H1 (cell line): Measurements from ENCODE around the gene TRABD2B. TPM values are rescaled to one million over a fixed set of nuclear protein-coding genes. Genes with fewer than 3 reads are reported as not detected.

ENCODE experiments used
- CTCF ChIA-PET: fragments of 300-600 bp; sonication (Branson Sonifier 250); formaldehyde crosslinking; loops from one replicate; lab custom pipeline; 2021; ENCODE audit not compliant: partially characterized antibody; lab: Charles Lee
- POLR2A ChIA-PET: fragments of 300-600 bp; sonication (Branson Sonifier 250); formaldehyde crosslinking; loops from one replicate; lab custom pipeline; 2021; ENCODE audit warnings: inconsistent platforms; ENCODE audit not compliant: partially characterized antibody; lab: Charles Lee
- DNase-seq, 2 experiments: peaks; one replicate each; pipeline versions ENCODE4 v3.0.0 to v3.0.0-alpha.2; 2010 to 2022; ENCODE audit warnings: low spot score in 2 of 2, low read depth in 1 of 2, mixed read lengths in 1 of 2
- FAIRE-seq: peaks from 2 replicates; lab custom pipeline; 2011; peaks lifted over from hg19 to GRCh38; lab: Jason Lieb, UNC
- H2AFZ ChIP-seq: 2 replicates; pipeline ENCODE4 v1.8.1; 2012; ENCODE audit warnings: low read length, inconsistent platforms
- H2AK5ac ChIP-seq: 2 replicates; pipeline ENCODE4 v1.6.1; 2013; ENCODE audit warnings: low read depth, low read length
- H2BK120ac ChIP-seq: replicated peaks from 2 replicates; pipeline ENCODE3; 2013; ENCODE audit warnings: low read depth, low read length, inconsistent platforms
- H2BK12ac ChIP-seq: 2 replicates; pipeline ENCODE4 v1.6.1; 2013; ENCODE audit warnings: low read depth, low read length
- H2BK15ac ChIP-seq: 2 replicates; pipeline ENCODE4 v1.6.1; 2013; ENCODE audit warnings: low read length
- H2BK20ac ChIP-seq: 2 replicates; pipeline ENCODE4 v1.6.1; 2013; ENCODE audit warnings: low read length
- H2BK5ac ChIP-seq: 2 replicates; pipeline ENCODE4 v1.6.1; 2013; ENCODE audit warnings: low read depth, low read length
- H3K14ac ChIP-seq: 2 replicates; pipeline ENCODE4 v1.6.1; 2013; ENCODE audit warnings: inconsistent platforms; ENCODE audit not compliant: insufficient read length
- H3K18ac ChIP-seq: 2 replicates; pipeline ENCODE4 v1.6.1; 2013; ENCODE audit warnings: low read length; ENCODE audit errors: extremely low read depth
- H3K23ac ChIP-seq: 2 replicates; pipeline ENCODE4 v1.6.1; 2013; ENCODE audit warnings: inconsistent platforms; ENCODE audit not compliant: insufficient read length
- H3K23me2 ChIP-seq: 2 replicates; pipeline ENCODE4 v1.6.1; 2013; ENCODE audit warnings: low read depth, low read length
- H3K27ac ChIP-seq: 2 replicates; pipeline ENCODE4 v1.6.1; 2011; ENCODE audit warnings: low read depth, low read length, inconsistent platforms
- H3K27me3 ChIP-seq, 4 experiments: replicated peaks in 1 of 4; 1 replicate in 1 of 4; 2 replicates in 3 of 4; pipeline versions ENCODE4 v1.6.1 to v1.8.1; 2011 to 2013; ENCODE audit warnings: low read length in 3 of 4, mild to moderate bottlenecking in 3 of 4, inconsistent platforms in 2 of 4, mixed read lengths in 2 of 4, moderate library complexity in 1 of 4; ENCODE audit not compliant: control insufficient read depth in 3 of 4, insufficient read depth in 3 of 4; ENCODE audit errors: extremely low read depth in 1 of 4
- H3K36me3 ChIP-seq, 4 experiments: 2 replicates each; pipeline versions ENCODE4 v1.6.1 to v1.8.1; 2011 to 2013; ENCODE audit warnings: mild to moderate bottlenecking in 4 of 4, low read length in 3 of 4, moderate library complexity in 2 of 4, control low read depth in 1 of 4, inconsistent platforms in 1 of 4; ENCODE audit not compliant: insufficient read depth in 4 of 4, control insufficient read depth in 2 of 4
- H3K4ac ChIP-seq: replicated peaks from 2 replicates; pipeline ENCODE3; 2013; ENCODE audit warnings: low read length, low read depth, mixed read lengths, inconsistent platforms; ENCODE audit not compliant: insufficient read length
- H3K4me1 ChIP-seq, 4 experiments: replicated peaks in 1 of 4; 1 replicate in 1 of 4; 2 replicates in 3 of 4; pipeline versions ENCODE4 v1.6.1 to v1.8.1; 2011 to 2013; ENCODE audit warnings: low read length in 3 of 4, inconsistent platforms in 2 of 4, mixed read lengths in 1 of 4; ENCODE audit not compliant: insufficient read depth in 4 of 4, control insufficient read depth in 3 of 4
- H3K4me2 ChIP-seq, 2 experiments: 2 replicates each; pipeline versions ENCODE4 v1.6.1 to v1.8.1; 2011 to 2013; ENCODE audit warnings: low read depth in 2 of 2, low read length in 2 of 2, control low read depth in 1 of 2, inconsistent platforms in 1 of 2, mild to moderate bottlenecking in 1 of 2; ENCODE audit not compliant: insufficient read depth in 1 of 2
- H3K4me3 ChIP-seq, 4 experiments: fragments of 200-600, 300-600 bp in 1 of 4; sonication (generic), shearing (Covaris generic), sonication (Bioruptor Twin) in 1 of 4; 2 replicates each; pipeline versions ENCODE4 v1.5.1 to v1.8.1; 2011 to 2016; ENCODE audit warnings: low read length in 4 of 4, low read depth in 3 of 4, control low read depth in 2 of 4, inconsistent platforms in 2 of 4, mild to moderate bottlenecking in 2 of 4, mixed read lengths in 1 of 4, moderate library complexity in 1 of 4; ENCODE audit not compliant: insufficient read depth in 2 of 4; ENCODE audit errors: extremely low read depth in 1 of 4
- H3K56ac ChIP-seq: replicated peaks from 2 replicates; pipeline ENCODE3; 2013; ENCODE audit warnings: low read depth, mild to moderate bottlenecking, mixed read lengths, low read length, inconsistent platforms; ENCODE audit not compliant: insufficient read length
- H3K79me1 ChIP-seq: 2 replicates; pipeline ENCODE4 v1.6.1; 2013; ENCODE audit warnings: low read depth, low read length, control low read depth
- H3K79me2 ChIP-seq, 2 experiments: 2 replicates each; pipeline versions ENCODE4 v1.6.1 to v1.8.1; 2012 to 2013; ENCODE audit warnings: low read length in 2 of 2, mild to moderate bottlenecking in 2 of 2, inconsistent platforms in 1 of 2; ENCODE audit not compliant: insufficient read depth in 2 of 2, control insufficient read depth in 1 of 2
- H3K9ac ChIP-seq, 4 experiments: replicated peaks in 1 of 4; 1 replicate in 1 of 4; 2 replicates in 3 of 4; pipeline versions ENCODE4 v1.6.1 to v1.8.1; 2011 to 2013; ENCODE audit warnings: low read depth in 3 of 4, low read length in 3 of 4, control low read depth in 2 of 4, mild to moderate bottlenecking in 2 of 4, moderate library complexity in 2 of 4, inconsistent platforms in 1 of 4; ENCODE audit errors: extremely low read depth in 1 of 4
- H3K9me3 ChIP-seq, 2 experiments: 2 replicates each; pipeline versions ENCODE4 v1.6.1 to v1.8.1; 2012 to 2013; ENCODE audit warnings: mild to moderate bottlenecking in 2 of 2, moderate library complexity in 2 of 2, control low read depth in 1 of 2, inconsistent platforms in 1 of 2, low read depth in 1 of 2, low read length in 1 of 2, mixed read lengths in 1 of 2; ENCODE audit not compliant: insufficient read depth in 2 of 2
- H4K20me1 ChIP-seq, 2 experiments: replicated peaks in 1 of 2; 2 replicates each; pipeline versions ENCODE3 to v1.8.1; 2011 to 2013; ENCODE audit warnings: inconsistent platforms in 2 of 2, low read length in 2 of 2, mild to moderate bottlenecking in 1 of 2; ENCODE audit not compliant: insufficient read depth in 2 of 2, control insufficient read depth in 1 of 2
- H4K5ac ChIP-seq: 2 replicates; pipeline ENCODE4 v1.6.1; 2013; ENCODE audit warnings: low read length, low read depth, mixed read lengths, inconsistent platforms; ENCODE audit not compliant: insufficient read length
- H4K8ac ChIP-seq: 2 replicates; pipeline ENCODE4 v1.8.0; 2013; ENCODE audit warnings: mild to moderate bottlenecking, moderate library complexity, low read length, inconsistent platforms; ENCODE audit not compliant: insufficient read depth; ENCODE audit errors: extremely low read depth
- H4K91ac ChIP-seq: replicated peaks from 2 replicates; pipeline ENCODE3; 2013; ENCODE audit warnings: low read length, mixed read lengths, inconsistent platforms; ENCODE audit not compliant: insufficient read length
- CBX5 ChIP-seq: fragments of 300-800, 300-1000 bp; sonication (generic); IDR thresholded peaks from 2 replicates; pipeline ENCODE4 v1.7.1; 2016; ENCODE audit warnings: antibody characterized with exemption, low read length, low read depth
- CREB1 ChIP-seq: IDR thresholded peaks from 2 replicates; pipeline ENCODE4 v1.6.1; 2012; ENCODE audit warnings: inconsistent platforms
- CTBP2 ChIP-seq: IDR thresholded peaks from 2 replicates; pipeline ENCODE4 v1.7.0; 2011; ENCODE audit warnings: borderline replicate concordance, mild to moderate bottlenecking, moderate library complexity, mixed read lengths, low read length; ENCODE audit not compliant: insufficient read depth, insufficient read length
- NANOG ChIP-seq: IDR thresholded peaks from 2 replicates; pipeline ENCODE4 v1.6.1; 2011; ENCODE audit warnings: low read length, low read depth, mild to moderate bottlenecking, inconsistent platforms; ENCODE audit not compliant: insufficient read depth, poor library complexity, severe bottlenecking
- RAD21 ChIP-seq, 2 experiments: IDR thresholded peaks in 1 of 2; conservative IDR thresholded peaks in 1 of 2; 2 replicates each; pipeline ENCODE4 v1.6.1; 2011; ENCODE audit warnings: low read depth in 2 of 2, low read length in 2 of 2, improper control_type of control experiment in 1 of 2, inconsistent platforms in 1 of 2, mild to moderate bottlenecking in 1 of 2, moderate library complexity in 1 of 2
- SP1 ChIP-seq: IDR thresholded peaks from 2 replicates; pipeline ENCODE4 v1.6.1; 2011; ENCODE audit warnings: low read depth, low read length
- SP4 ChIP-seq: IDR thresholded peaks from 2 replicates; pipeline ENCODE4 v1.6.1; 2012; ENCODE audit warnings: low read length, inconsistent platforms
- ZNF274 ChIP-seq: IDR thresholded peaks from 2 replicates; pipeline ENCODE4 v1.7.0; 2012; ENCODE audit warnings: low read length, borderline replicate concordance; ENCODE audit errors: extremely low read depth
- WGBS, 2 experiments: shearing (Covaris generic) in 1 of 2; methylation state at CpG; one replicate each; pipeline versions ENCODE4 v1.1.6 to v1.1.7; 2013 to 2015; ENCODE audit warnings: low lambda C conversion rate in 2 of 2, mixed read lengths in 2 of 2, inconsistent platforms in 1 of 2, low coverage in 1 of 2, missing lambda C conversion rate in 1 of 2; ENCODE audit not compliant: insufficient replicate concordance in 2 of 2, insufficient coverage in 1 of 2, insufficient read length in 1 of 2; ENCODE audit errors: extremely low coverage in 1 of 2, missing lambda C conversion rate in 1 of 2; 5-methylcytosine and 5-hydroxymethylcytosine counted together
- polyA plus RNA-seq, 7 experiments: library from polyadenylated mRNA; depleted of rRNA in 3 of 7; stranded (reverse) in 5 of 7; unstranded in 2 of 7; fragments of >200 nt in 5 of 7; fragments of 200-250 nt in 2 of 7; gene quantifications; 1 replicate in 5 of 7; 2 replicates in 1 of 7; 4 replicates in 1 of 7; pipeline versions ENCODE4 v1.2.1 to v1.2.3, GENCODE V29; 2011 to 2013; ENCODE audit warnings: missing spikeins in 2 of 7, mixed read lengths in 2 of 7
- total RNA-seq: library from RNA; stranded (reverse); fragmentation: NEBNext Ultra II Directional; extraction: Animal tissue kit (Norgen Biotek cat#: 25700); gene quantifications from 2 replicates; pipeline ENCODE4 v1.2.1, GENCODE V29; 2021

Gene TRABD2B
- total and polyA plus RNA-seq, 2 of the 8 experiments (the other 6 are each of a cell fraction or from before 2014, with no cell fraction given): 0.95 to 3.4 TPM

DNA sequence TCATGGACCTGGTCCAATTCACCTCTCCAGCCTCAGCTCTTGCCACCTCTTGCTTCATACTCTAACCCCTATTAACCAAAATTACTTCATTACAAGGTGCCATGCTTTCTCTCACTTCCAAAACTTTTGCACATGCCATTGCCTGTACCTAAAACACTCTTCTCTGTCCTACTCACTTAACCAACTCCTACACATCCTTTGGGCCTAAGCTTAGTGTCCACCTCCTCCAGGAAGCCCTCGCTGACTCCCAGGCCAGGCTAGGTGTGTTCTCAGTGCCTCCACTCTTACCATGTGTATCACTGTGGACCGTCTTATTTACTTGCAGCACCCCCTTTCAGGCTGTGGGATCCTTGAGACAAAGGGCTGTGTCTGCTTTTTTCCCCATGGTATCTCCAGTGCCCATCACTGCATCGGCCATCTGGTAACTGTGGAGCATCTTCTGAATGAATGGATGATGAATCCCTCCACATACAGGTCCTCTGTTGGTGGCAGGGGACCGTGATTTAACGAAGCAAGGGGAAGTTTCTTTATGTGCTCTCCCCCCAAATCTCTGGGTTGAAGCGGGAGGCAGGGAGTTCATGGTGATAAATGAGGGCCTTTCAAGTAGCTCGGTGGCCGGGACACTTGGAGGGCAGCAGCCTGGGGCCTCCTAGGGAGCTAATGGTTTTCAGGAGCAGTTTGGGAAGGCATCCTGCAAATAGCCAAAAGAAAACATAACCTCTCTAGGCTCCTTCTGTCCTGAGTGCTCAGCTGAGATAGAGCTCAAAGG is 111.9 kb downstream of the TRABD2B start:
- Histone ChIP-seq H3K4me2 (no peak overlapping the region), H3K9me3 (no peaks in the 10 kb centered on the region), H4K20me1 (peaks cover 0 to 2% of the 10 kb centered on the region in 2 experiments), H2BK15ac (no peak overlapping the region), H3K23me2 (no peaks in the 10 kb centered on the region; the same call in 1 of the 2 replicates)
- ChIA-PET CTCF (interaction anchor here (0.6 to 1.5 kb wide), 6 partner anchors 8 to 176 kb away, joined by 3 to 5 read pairs (median 4); no protein-coding TSS in a partner anchor), POLR2A (no interaction called here)
- 93% methylated on average over 8 of the region's 8 CpGs; no CpG with 5 or more reads in 1 of the 2 experiments for WGBS, 2 experiments
- TF ChIP-seq SP4 (no peak), CTBP2 (no peak), CBX5 (no peak), SP1 (no peak), CREB1 (no peak), NANOG (no peak), ZNF274 (no peak), RAD21 (IDR thresholded peaks at IDR 0.05 in 1 of 2, conservative IDR thresholded peaks at IDR 0.05 in 1 of 2; ENCODE audit: low read depth in 2 of 2, low read length in 2 of 2) (no peak)
- TF ChIP-seq, all 59 proteins: peak for 0
- H3K36me3 ChIP-seq: no peaks in the 10 kb centered on the region
- no peaks in the 10 kb centered on the region for H3K79me2 ChIP-seq
- FAIRE-seq (no peak), DNase-seq (no peak)
- H3K9ac ChIP-seq: no peak overlapping the region
- H2BK20ac ChIP-seq: no peak overlapping the region
- H4K91ac ChIP-seq: no peak overlapping the region
- no peak overlapping the region for H4K5ac ChIP-seq
- H3K4me3 ChIP-seq: no peak overlapping the region
- no peaks in the 10 kb centered on the region for H3K79me1 ChIP-seq
- no peak overlapping the region for H3K14ac ChIP-seq
- H3K27ac ChIP-seq: no peak overlapping the region
- no peak overlapping the region for H2AFZ ChIP-seq
- no peaks in the 10 kb centered on the region for H3K27me3 ChIP-seq
- H2BK5ac ChIP-seq: no peak overlapping the region
- H3K18ac ChIP-seq: no peak overlapping the region
- no peak overlapping the region for H3K23ac ChIP-seq
- peak overlapping the region; percentile 8; the same call in 1 of the 2 replicates for H4K8ac ChIP-seq
- H2BK12ac ChIP-seq: no peak overlapping the region
- no peak overlapping the region for H2BK120ac ChIP-seq
- no peaks in the 10 kb centered on the region; a peak in 1 of 7 replicates for H3K4me1 ChIP-seq
- no peak overlapping the region for H2AK5ac ChIP-seq
- H3K4ac ChIP-seq: no peak overlapping the region
- no peak overlapping the region for H3K56ac ChIP-seq
